Loucy (cell line): Measurements from ENCODE around the gene COX10.

Experiments used
- EZH2phosphoT487 ChIP-seq: fragments of 200-600 bp; IDR thresholded peaks from 2 replicates; pipeline ENCODE4 v1.6.1; 2018; ENCODE audit warnings: antibody characterized with exemption, mild to moderate bottlenecking, moderate library complexity, borderline replicate concordance
- TF ChIP-seq, protein P1 (sequence below): fragments of 200-600 bp; sonication (generic); conservative IDR thresholded peaks from 2 replicates; pipeline ENCODE4 v1.5.1; 2014; ENCODE audit warnings: mild to moderate bottlenecking, antibody characterized with exemption, low read length

DNA sequence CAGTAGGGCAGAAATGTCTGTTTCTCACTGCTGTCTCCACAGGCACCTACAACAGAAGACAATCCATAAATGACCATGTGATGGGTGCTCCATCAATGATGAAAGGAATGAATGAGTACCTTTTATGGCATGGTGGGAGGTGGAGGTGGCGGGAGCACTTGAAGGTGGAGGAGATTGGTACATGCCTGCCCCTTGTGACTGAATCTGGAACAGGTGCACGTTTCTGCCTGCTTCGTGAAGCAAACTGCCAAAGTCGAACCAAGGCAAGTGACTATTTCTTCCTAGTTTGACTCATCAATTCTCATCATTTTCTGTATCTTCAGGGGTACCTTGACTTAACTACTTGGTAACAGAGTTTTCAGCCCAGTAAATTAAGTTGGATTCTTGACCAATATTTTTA, 141.9 kb downstream of the COX10 start:
- TF ChIP-seq, protein P1, sequence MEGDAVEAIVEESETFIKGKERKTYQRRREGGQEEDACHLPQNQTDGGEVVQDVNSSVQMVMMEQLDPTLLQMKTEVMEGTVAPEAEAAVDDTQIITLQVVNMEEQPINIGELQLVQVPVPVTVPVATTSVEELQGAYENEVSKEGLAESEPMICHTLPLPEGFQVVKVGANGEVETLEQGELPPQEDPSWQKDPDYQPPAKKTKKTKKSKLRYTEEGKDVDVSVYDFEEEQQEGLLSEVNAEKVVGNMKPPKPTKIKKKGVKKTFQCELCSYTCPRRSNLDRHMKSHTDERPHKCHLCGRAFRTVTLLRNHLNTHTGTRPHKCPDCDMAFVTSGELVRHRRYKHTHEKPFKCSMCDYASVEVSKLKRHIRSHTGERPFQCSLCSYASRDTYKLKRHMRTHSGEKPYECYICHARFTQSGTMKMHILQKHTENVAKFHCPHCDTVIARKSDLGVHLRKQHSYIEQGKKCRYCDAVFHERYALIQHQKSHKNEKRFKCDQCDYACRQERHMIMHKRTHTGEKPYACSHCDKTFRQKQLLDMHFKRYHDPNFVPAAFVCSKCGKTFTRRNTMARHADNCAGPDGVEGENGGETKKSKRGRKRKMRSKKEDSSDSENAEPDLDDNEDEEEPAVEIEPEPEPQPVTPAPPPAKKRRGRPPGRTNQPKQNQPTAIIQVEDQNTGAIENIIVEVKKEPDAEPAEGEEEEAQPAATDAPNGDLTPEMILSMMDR = no peak; the same call in 1 of the 2 replicates
- no peak for TF ChIP-seq EZH2phosphoT487
